Neural progenitor cell (in vitro differentiated cells): ENCODE data around the gene MITF. TPM values are rescaled to one million over a fixed set of nuclear protein-coding genes. Genes with fewer than 3 reads are reported as not detected.

Source experiments
- DNase-seq: peaks from one replicate; pipeline ENCODE4 v3.0.0-alpha.2; 2016; ENCODE audit warnings: low spot score
- H2AFZ ChIP-seq: fragments of 200-600 bp; sonication (generic); replicated peaks from 2 replicates; pipeline ENCODE4 v1.6.1; 2016; ENCODE audit warnings: antibody characterized with exemption
- H3F3A ChIP-seq: fragments of 200-600 bp; sonication (generic); 2 replicates; pipeline ENCODE4 v1.6.1; 2016; ENCODE audit warnings: antibody characterized with exemption, low read depth
- H3K27ac ChIP-seq: fragments of 200-600 bp; sonication (generic); 2 replicates; pipeline ENCODE4 v1.5.1; 2016; ENCODE audit warnings: mild to moderate bottlenecking
- H3K27me3 ChIP-seq: fragments of 200-600 bp; sonication (generic); 2 replicates; pipeline ENCODE4 v1.6.1; 2016; ENCODE audit warnings: mild to moderate bottlenecking, moderate library complexity
- H3K36me3 ChIP-seq: fragments of 200-600 bp; sonication (generic); 2 replicates; pipeline ENCODE4 v1.5.1; 2016
- H3K4me1 ChIP-seq: fragments of 200-600 bp; sonication (generic); 2 replicates; pipeline ENCODE4 v1.6.1; 2016; ENCODE audit warnings: mixed run types
- H3K4me2 ChIP-seq: fragments of 200-600 bp; sonication (generic); 2 replicates; pipeline ENCODE4 v1.6.1; 2016
- H3K4me3 ChIP-seq: fragments of 200-600 bp; sonication (generic); 2 replicates; pipeline ENCODE4 v1.5.1; 2016
- H3K79me2 ChIP-seq: fragments of 200-600 bp; sonication (generic); 2 replicates; pipeline ENCODE4 v1.6.1; 2016; ENCODE audit warnings: low read depth
- H3K9ac ChIP-seq: fragments of 200-600 bp; sonication (generic); 2 replicates; pipeline ENCODE4 v1.6.1; 2016
- H3K9me3 ChIP-seq: fragments of 200-600 bp; sonication (generic); 2 replicates; pipeline ENCODE4 v1.5.1; 2016; ENCODE audit warnings: low read depth
- H4K20me1 ChIP-seq: fragments of 200-600 bp; sonication (generic); 2 replicates; pipeline ENCODE4 v1.6.1; 2016; ENCODE audit warnings: low read depth
- H3K27ac Mint-ChIP-seq: 3 replicates; pipeline ENCODE4 v1.8.0; 2021; ENCODE audit warnings: mixed read lengths
- H3K27me3 Mint-ChIP-seq: 2 replicates; pipeline ENCODE4 v1.8.0; 2022; ENCODE audit warnings: low read depth, mild to moderate bottlenecking, inconsistent platforms, moderate library complexity, mixed read lengths; ENCODE audit not compliant: insufficient read depth
- H3K36me3 Mint-ChIP-seq: 3 replicates; pipeline ENCODE4 v1.8.0; 2021; ENCODE audit warnings: mixed read lengths
- H3K4me1 Mint-ChIP-seq: 3 replicates; pipeline ENCODE4 v1.8.0; 2021; ENCODE audit warnings: mixed read lengths
- H3K4me3 Mint-ChIP-seq: 3 replicates; pipeline ENCODE4 v1.8.0; 2021; ENCODE audit warnings: mild to moderate bottlenecking, moderate library complexity, mixed read lengths
- H3K9me3 Mint-ChIP-seq: 3 replicates; pipeline ENCODE4 v1.8.0; 2020; ENCODE audit warnings: mixed read lengths
- CTCF ChIP-seq: fragments of 200-600 bp; sonication (generic); IDR thresholded peaks from 2 replicates; pipeline ENCODE4 v1.5.1; 2017; ENCODE audit warnings: antibody characterized with exemption, mild to moderate bottlenecking
- EZH2 ChIP-seq: fragments of 200-600 bp; sonication (generic); IDR thresholded peaks from 2 replicates; pipeline ENCODE4 v1.6.1; 2017; ENCODE audit warnings: antibody characterized with exemption, mild to moderate bottlenecking, moderate library complexity
- EZH2phosphoT487 ChIP-seq: fragments of 200-600 bp; sonication (generic); IDR thresholded peaks from 2 replicates; pipeline ENCODE4 v1.6.1; 2017; ENCODE audit warnings: antibody characterized with exemption
- total RNA-seq: library from RNA; depleted of rRNA; stranded (reverse); fragments of >200 nt; gene quantifications from 2 replicates; pipeline ENCODE4 v1.2.3, GENCODE V29; 2015; ENCODE audit warnings: low replicate concordance

Gene MITF
- total RNA-seq, 1 donor from 2014 or later = not detected

GRCh38 chr3:69871251-69871650 is 132.0 kb downstream of the MITF start:
- no peak overlapping the region for H2AFZ ChIP-seq
- H3K27me3 ChIP-seq = no peaks in the 10 kb centered on the region
- no peaks in the 10 kb centered on the region for H3K79me2 ChIP-seq
- no peak overlapping the region for H3K27ac ChIP-seq
- H3K4me3 Mint-ChIP-seq = no peak overlapping the region
- no peaks in the 10 kb centered on the region for H3K9me3 Mint-ChIP-seq
- TF ChIP-seq EZH2phosphoT487 = no peak
- TF ChIP-seq CTCF = no peak
- TF ChIP-seq EZH2 = no peak
- no peak overlapping the region for H3K4me3 ChIP-seq
- no peaks in the 10 kb centered on the region for H3K27me3 Mint-ChIP-seq
- no peak overlapping the region for H3K9ac ChIP-seq
- no peak overlapping the region for H3K4me2 ChIP-seq
- H3K36me3 ChIP-seq = no peaks in the 10 kb centered on the region
- H3K36me3 Mint-ChIP-seq = no peaks in the 10 kb centered on the region
- peaks cover 6% of the 10 kb centered on the region for H3K4me1 ChIP-seq
- H3F3A ChIP-seq = no peaks in the 10 kb centered on the region
- no peaks in the 10 kb centered on the region for H4K20me1 ChIP-seq
- DNase-seq = no peak
- H3K27ac Mint-ChIP-seq = no peak overlapping the region
- no peaks in the 10 kb centered on the region for H3K9me3 ChIP-seq
- H3K4me1 Mint-ChIP-seq = peaks cover 15% of the 10 kb centered on the region

GRCh38 chr3:69871868-69872267 is 132.6 kb downstream of the MITF start:
- no peaks in the 10 kb centered on the region for H3F3A ChIP-seq
- TF ChIP-seq CTCF (no peak), EZH2phosphoT487 (no peak), EZH2 (no peak)
- H3K36me3 ChIP-seq = no peaks in the 10 kb centered on the region
- Mint-ChIP-seq H3K27ac (no peak overlapping the region), H3K9me3 (no peaks in the 10 kb centered on the region), H3K4me1 (peaks cover 8% of the 10 kb centered on the region), H3K27me3 (no peaks in the 10 kb centered on the region), H3K4me3 (no peak overlapping the region), H3K36me3 (no peaks in the 10 kb centered on the region)
- no peaks in the 10 kb centered on the region for H3K79me2 ChIP-seq
- H3K4me3 ChIP-seq = no peak overlapping the region
- H3K9me3 ChIP-seq = no peaks in the 10 kb centered on the region
- DNase-seq = no peak
- H3K27ac ChIP-seq = no peak overlapping the region
- H3K27me3 ChIP-seq = no peaks in the 10 kb centered on the region
- peaks cover 6% of the 10 kb centered on the region for H3K4me1 ChIP-seq
- H3K9ac ChIP-seq = no peak overlapping the region
- no peaks in the 10 kb centered on the region for H4K20me1 ChIP-seq
- H3K4me2 ChIP-seq = no peak overlapping the region
- H2AFZ ChIP-seq = no peak overlapping the region

GRCh38 chr3:69872783-69873378 is 133.6 kb downstream of the MITF start:
- Histone ChIP-seq H3K4me1 (peaks cover 6% of the 10 kb centered on the region), H3K4me2 (no peak overlapping the region), H3K4me3 (no peak overlapping the region), H3K27me3 (no peaks in the 10 kb centered on the region), H4K20me1 (no peaks in the 10 kb centered on the region), H2AFZ (no peak overlapping the region), H3F3A (no peaks in the 10 kb centered on the region), H3K79me2 (no peaks in the 10 kb centered on the region), H3K27ac (no peak overlapping the region), H3K9me3 (no peaks in the 10 kb centered on the region), H3K36me3 (no peaks in the 10 kb centered on the region), H3K9ac (no peak overlapping the region)
- Mint-ChIP-seq H3K27ac (no peak overlapping the region), H3K27me3 (no peaks in the 10 kb centered on the region), H3K4me1 (peaks cover 6% of the 10 kb centered on the region), H3K9me3 (no peaks in the 10 kb centered on the region), H3K36me3 (no peaks in the 10 kb centered on the region), H3K4me3 (no peak overlapping the region)
- TF ChIP-seq EZH2 (no peak), EZH2phosphoT487 (no peak), CTCF (no peak)
- no peak for DNase-seq
